ENCODE measurements around the gene LCN10. TPM values are rescaled to one million over a fixed set of nuclear protein-coding genes. Genes with fewer than 3 reads are reported as not detected.

Gene LCN10
- total and polyA plus RNA-seq, 2 of the 13 experiments (the other 11 are each of a cell fraction or from before 2014, with no cell fraction given), result 0.53 to 0.61 TPM

DNA sequence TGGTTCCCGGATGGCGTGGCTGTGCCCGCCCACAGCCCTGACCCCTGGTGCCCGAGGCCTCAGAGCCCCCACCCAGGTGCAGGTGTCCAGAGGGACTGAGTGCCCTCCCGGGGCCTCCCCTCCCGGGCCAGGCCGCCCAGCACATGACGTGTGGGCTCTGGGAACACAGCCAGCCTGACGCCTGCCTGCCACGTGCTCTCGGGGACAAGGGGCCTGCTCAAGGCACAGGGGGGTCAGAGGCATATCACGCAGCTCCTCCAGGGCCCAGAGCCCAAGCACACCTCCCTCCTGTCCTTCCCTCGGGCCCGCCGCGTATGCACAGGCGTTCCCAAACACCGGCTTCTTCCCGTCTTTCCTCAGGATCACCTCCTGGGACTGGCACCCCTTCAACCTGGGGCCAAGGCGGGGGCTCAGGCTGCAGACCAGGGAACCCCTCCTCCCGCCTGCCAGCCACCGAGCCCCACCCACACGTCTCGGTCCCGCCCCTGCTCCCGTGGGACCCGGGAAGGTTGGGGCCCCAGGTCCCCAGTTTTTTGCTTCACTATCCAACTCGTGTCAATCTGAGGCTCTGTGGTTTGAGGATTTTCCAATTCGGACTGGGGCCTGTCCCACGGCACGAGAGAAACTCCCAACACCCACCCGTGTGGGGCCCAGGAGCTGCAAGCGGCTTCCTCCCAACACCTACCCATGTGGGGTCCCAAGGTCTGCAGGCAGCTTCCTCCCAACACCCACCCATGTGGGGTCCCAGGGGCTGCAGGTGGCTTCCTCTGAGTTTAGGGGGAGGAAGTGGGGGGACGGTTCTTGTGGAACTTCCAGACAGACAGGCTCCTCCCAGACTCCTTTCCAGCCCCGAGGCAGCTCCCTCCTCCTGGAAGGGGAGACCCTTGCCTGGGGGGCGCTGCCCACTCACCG lies 1.5 kb downstream of the LCN10 start (continued):
- TF ChIP-seq, protein P1, sequence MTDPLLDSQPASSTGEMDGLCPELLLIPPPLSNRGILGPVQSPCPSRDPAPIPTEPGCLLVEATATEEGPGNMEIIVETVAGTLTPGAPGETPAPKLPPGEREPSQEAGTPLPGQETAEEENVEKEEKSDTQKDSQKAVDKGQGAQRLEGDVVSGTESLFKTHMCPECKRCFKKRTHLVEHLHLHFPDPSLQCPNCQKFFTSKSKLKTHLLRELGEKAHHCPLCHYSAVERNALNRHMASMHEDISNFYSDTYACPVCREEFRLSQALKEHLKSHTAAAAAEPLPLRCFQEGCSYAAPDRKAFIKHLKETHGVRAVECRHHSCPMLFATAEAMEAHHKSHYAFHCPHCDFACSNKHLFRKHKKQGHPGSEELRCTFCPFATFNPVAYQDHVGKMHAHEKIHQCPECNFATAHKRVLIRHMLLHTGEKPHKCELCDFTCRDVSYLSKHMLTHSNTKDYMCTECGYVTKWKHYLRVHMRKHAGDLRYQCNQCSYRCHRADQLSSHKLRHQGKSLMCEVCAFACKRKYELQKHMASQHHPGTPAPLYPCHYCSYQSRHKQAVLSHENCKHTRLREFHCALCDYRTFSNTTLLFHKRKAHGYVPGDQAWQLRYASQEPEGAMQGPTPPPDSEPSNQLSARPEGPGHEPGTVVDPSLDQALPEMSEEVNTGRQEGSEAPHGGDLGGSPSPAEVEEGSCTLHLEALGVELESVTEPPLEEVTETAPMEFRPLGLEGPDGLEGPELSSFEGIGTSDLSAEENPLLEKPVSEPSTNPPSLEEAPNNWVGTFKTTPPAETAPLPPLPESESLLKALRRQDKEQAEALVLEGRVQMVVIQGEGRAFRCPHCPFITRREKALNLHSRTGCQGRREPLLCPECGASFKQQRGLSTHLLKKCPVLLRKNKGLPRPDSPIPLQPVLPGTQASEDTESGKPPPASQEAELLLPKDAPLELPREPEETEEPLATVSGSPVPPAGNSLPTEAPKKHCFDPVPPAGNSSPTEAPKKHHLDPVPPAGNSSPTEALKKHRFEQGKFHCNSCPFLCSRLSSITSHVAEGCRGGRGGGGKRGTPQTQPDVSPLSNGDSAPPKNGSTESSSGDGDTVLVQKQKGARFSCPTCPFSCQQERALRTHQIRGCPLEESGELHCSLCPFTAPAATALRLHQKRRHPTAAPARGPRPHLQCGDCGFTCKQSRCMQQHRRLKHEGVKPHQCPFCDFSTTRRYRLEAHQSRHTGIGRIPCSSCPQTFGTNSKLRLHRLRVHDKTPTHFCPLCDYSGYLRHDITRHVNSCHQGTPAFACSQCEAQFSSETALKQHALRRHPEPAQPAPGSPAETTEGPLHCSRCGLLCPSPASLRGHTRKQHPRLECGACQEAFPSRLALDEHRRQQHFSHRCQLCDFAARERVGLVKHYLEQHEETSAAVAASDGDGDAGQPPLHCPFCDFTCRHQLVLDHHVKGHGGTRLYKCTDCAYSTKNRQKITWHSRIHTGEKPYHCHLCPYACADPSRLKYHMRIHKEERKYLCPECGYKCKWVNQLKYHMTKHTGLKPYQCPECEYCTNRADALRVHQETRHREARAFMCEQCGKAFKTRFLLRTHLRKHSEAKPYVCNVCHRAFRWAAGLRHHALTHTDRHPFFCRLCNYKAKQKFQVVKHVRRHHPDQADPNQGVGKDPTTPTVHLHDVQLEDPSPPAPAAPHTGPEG (CRISPR knock-in tag; IDR thresholded peaks at IDR 0.05), result no peak
- TF ChIP-seq MEIS1 (CRISPR knock-in tag; IDR thresholded peaks at IDR 0.05; ENCODE audit: borderline replicate concordance), result no peak
- TF ChIP-seq ARHGAP35 (CRISPR knock-in tag; IDR thresholded peaks at IDR 0.05; ENCODE audit: borderline replicate concordance), result no peak
- no peak for TF ChIP-seq ZNF296 (CRISPR knock-in tag; conservative IDR thresholded peaks at IDR 0.05)
- no peak for TF ChIP-seq ZNF670 (CRISPR knock-in tag; IDR thresholded peaks at IDR 0.05; ENCODE audit: borderline replicate concordance)
- TF ChIP-seq, protein P2, sequence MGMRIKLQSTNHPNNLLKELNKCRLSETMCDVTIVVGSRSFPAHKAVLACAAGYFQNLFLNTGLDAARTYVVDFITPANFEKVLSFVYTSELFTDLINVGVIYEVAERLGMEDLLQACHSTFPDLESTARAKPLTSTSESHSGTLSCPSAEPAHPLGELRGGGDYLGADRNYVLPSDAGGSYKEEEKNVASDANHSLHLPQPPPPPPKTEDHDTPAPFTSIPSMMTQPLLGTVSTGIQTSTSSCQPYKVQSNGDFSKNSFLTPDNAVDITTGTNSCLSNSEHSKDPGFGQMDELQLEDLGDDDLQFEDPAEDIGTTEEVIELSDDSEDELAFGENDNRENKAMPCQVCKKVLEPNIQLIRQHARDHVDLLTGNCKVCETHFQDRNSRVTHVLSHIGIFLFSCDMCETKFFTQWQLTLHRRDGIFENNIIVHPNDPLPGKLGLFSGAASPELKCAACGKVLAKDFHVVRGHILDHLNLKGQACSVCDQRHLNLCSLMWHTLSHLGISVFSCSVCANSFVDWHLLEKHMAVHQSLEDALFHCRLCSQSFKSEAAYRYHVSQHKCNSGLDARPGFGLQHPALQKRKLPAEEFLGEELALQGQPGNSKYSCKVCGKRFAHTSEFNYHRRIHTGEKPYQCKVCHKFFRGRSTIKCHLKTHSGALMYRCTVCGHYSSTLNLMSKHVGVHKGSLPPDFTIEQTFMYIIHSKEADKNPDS (CRISPR knock-in tag; IDR thresholded peaks at IDR 0.05), result no peak
- TF ChIP-seq FOXK2 (IDR thresholded peaks at IDR 0.05), result no peak
- TF ChIP-seq, protein P3, sequence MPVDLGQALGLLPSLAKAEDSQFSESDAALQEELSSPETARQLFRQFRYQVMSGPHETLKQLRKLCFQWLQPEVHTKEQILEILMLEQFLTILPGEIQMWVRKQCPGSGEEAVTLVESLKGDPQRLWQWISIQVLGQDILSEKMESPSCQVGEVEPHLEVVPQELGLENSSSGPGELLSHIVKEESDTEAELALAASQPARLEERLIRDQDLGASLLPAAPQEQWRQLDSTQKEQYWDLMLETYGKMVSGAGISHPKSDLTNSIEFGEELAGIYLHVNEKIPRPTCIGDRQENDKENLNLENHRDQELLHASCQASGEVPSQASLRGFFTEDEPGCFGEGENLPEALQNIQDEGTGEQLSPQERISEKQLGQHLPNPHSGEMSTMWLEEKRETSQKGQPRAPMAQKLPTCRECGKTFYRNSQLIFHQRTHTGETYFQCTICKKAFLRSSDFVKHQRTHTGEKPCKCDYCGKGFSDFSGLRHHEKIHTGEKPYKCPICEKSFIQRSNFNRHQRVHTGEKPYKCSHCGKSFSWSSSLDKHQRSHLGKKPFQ (CRISPR knock-in tag; IDR thresholded peaks at IDR 0.05; ENCODE audit: insufficient replicate concordance), result no peak
- TF ChIP-seq NR2C2 (CRISPR knock-in tag; IDR thresholded peaks at IDR 0.05; ENCODE audit: borderline replicate concordance), result no peak
- TF ChIP-seq GATAD1 (CRISPR knock-in tag; IDR thresholded peaks at IDR 0.05), result 0 out of 2 replicates have a peak, but pooled peaks have one; percentile 22
- no peak for TF ChIP-seq ZNF264 (CRISPR knock-in tag; IDR thresholded peaks at IDR 0.05)
- TF ChIP-seq KLF6 (CRISPR knock-in tag; IDR thresholded peaks at IDR 0.05), result 0 out of 2 replicates have a peak, but pooled peaks have one; percentile 76
- TF ChIP-seq, protein P4, sequence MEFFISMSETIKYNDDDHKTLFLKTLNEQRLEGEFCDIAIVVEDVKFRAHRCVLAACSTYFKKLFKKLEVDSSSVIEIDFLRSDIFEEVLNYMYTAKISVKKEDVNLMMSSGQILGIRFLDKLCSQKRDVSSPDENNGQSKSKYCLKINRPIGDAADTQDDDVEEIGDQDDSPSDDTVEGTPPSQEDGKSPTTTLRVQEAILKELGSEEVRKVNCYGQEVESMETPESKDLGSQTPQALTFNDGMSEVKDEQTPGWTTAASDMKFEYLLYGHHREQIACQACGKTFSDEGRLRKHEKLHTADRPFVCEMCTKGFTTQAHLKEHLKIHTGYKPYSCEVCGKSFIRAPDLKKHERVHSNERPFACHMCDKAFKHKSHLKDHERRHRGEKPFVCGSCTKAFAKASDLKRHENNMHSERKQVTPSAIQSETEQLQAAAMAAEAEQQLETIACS (CRISPR knock-in tag; IDR thresholded peaks at IDR 0.05), result no peak
